DND-41 (cell line): Measurements from ENCODE around the gene IFRD2.

ENCODE experiments used
- ATAC-seq: fragments of 200-7000 bp; cut with Tn5 transposase; 3 replicates; pipeline ENCODE4 v1.9.1; 2021; ENCODE audit warnings: low read depth; ENCODE audit not compliant: insufficient read depth
- DNase-seq: peaks from one replicate; pipeline ENCODE4 v3.0.0-alpha.2; 2020
- H2AFZ ChIP-seq: 2 replicates; pipeline ENCODE4 v1.6.0; 2012; ENCODE audit warnings: low read depth, low read length
- H3K27ac ChIP-seq: 2 replicates; pipeline ENCODE4 v1.5.1; 2012; ENCODE audit warnings: low read length, inconsistent platforms
- H3K27me3 ChIP-seq: fragments of 200-600 bp; sonication (generic); 2 replicates; pipeline ENCODE4 v1.6.0; 2012; ENCODE audit warnings: low read length, mild to moderate bottlenecking, inconsistent platforms; ENCODE audit not compliant: insufficient read depth, poor library complexity
- H3K36me3 ChIP-seq: 2 replicates; pipeline ENCODE4 v1.5.1; 2012; ENCODE audit warnings: low read length, inconsistent platforms; ENCODE audit not compliant: insufficient read depth
- H3K4me1 ChIP-seq: 2 replicates; pipeline ENCODE4 v1.5.1; 2012; ENCODE audit warnings: mild to moderate bottlenecking, low read length; ENCODE audit not compliant: insufficient read depth
- H3K4me2 ChIP-seq: 2 replicates; pipeline ENCODE4 v1.6.0; 2012; ENCODE audit warnings: mild to moderate bottlenecking, moderate library complexity, low read length, inconsistent platforms; ENCODE audit not compliant: insufficient read depth
- H3K4me3 ChIP-seq, 2 experiments: fragments of 200-600 bp in 1 of 2; shearing (Covaris generic) in 1 of 2; 2 replicates each; pipeline ENCODE4 v1.5.1; 2012 to 2016; ENCODE audit warnings: inconsistent platforms in 2 of 2, low read length in 2 of 2, mild to moderate bottlenecking in 2 of 2, low read depth in 1 of 2, moderate library complexity in 1 of 2
- H3K79me2 ChIP-seq: 2 replicates; pipeline ENCODE4 v1.6.0; 2012; ENCODE audit warnings: low read length, inconsistent platforms; ENCODE audit not compliant: insufficient read depth
- H3K9ac ChIP-seq: 2 replicates; pipeline ENCODE4 v1.6.0; 2012; ENCODE audit warnings: low read depth, mild to moderate bottlenecking, inconsistent platforms, low read length, moderate library complexity
- H3K9me3 ChIP-seq: 2 replicates; pipeline ENCODE4 v1.5.1; 2012; ENCODE audit warnings: low read length, moderate library complexity, mild to moderate bottlenecking, inconsistent platforms; ENCODE audit not compliant: insufficient read depth, severe bottlenecking
- H4K20me1 ChIP-seq: 2 replicates; pipeline ENCODE4 v1.6.0; 2012; ENCODE audit warnings: low read length; ENCODE audit not compliant: insufficient read depth
- EZH2 ChIP-seq: IDR thresholded peaks from 3 replicates; pipeline ENCODE4 v1.6.1; 2012; ENCODE audit warnings: borderline replicate concordance, low read depth, mild to moderate bottlenecking, moderate library complexity, low read length, inconsistent platforms; ENCODE audit not compliant: severe bottlenecking
- TF ChIP-seq, protein P1 (sequence below): IDR thresholded peaks from 2 replicates; pipeline ENCODE4 v1.5.1; 2012; ENCODE audit warnings: borderline replicate concordance, low read length, moderate library complexity, mild to moderate bottlenecking; ENCODE audit not compliant: poor library complexity, severe bottlenecking; ENCODE audit errors: extremely low read depth

IFRD2 gene

DNA sequence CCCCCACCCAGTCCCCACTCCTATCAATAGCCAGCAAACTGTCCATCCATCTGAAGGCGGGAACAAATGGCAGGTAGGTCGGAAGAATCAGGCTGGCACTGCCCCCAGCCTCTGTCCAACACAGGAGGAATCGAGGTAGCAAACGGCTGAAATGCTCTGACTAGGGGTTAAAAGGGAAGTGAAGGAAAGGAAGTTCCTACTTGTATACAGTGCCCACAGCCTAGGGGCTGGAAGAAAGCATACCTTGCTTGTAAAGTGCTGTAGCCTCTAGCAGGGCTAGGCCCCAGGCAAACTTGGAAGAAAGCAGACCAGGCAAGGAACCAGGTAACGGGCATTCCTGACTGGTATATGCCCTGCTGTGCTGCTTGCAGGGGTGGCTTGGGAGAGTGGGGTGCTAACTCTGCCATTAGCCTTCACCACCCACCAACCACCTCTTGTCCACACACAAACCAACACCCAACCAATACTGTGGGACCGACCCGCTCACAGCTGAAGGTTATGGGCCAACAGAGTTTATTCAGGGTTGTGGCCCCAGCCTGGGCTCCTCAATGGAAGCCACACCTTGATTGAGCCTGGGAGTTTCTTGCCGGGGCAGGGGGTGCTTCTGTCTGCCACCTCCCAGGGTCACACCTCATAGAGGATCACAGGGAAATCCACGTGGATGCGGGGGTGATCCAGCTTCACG lies 33.4 kb upstream of the IFRD2 start:
- DNase-seq (no peak), ATAC-seq (no peak)
- H4K20me1 ChIP-seq: peaks cover 17% of the 10 kb centered on the region; the same call in 1 of the 2 replicates
- H3K36me3 ChIP-seq: peaks cover 40% of the 10 kb centered on the region
- peak overlapping the region; percentile 23 for H3K4me2 ChIP-seq
- no peak overlapping the region for H3K4me3 ChIP-seq
- peaks cover 58% of the 10 kb centered on the region for H3K4me1 ChIP-seq
- TF ChIP-seq EZH2: no peak
- TF ChIP-seq, protein P1, sequence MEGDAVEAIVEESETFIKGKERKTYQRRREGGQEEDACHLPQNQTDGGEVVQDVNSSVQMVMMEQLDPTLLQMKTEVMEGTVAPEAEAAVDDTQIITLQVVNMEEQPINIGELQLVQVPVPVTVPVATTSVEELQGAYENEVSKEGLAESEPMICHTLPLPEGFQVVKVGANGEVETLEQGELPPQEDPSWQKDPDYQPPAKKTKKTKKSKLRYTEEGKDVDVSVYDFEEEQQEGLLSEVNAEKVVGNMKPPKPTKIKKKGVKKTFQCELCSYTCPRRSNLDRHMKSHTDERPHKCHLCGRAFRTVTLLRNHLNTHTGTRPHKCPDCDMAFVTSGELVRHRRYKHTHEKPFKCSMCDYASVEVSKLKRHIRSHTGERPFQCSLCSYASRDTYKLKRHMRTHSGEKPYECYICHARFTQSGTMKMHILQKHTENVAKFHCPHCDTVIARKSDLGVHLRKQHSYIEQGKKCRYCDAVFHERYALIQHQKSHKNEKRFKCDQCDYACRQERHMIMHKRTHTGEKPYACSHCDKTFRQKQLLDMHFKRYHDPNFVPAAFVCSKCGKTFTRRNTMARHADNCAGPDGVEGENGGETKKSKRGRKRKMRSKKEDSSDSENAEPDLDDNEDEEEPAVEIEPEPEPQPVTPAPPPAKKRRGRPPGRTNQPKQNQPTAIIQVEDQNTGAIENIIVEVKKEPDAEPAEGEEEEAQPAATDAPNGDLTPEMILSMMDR: no peak
- peaks cover 30% of the 10 kb centered on the region for H3K79me2 ChIP-seq
- H3K27ac ChIP-seq: no peak overlapping the region
- H3K9ac ChIP-seq: peak overlapping the region; percentile 21
- no peaks in the 10 kb centered on the region for H3K9me3 ChIP-seq
- H2AFZ ChIP-seq: no peak overlapping the region
- H3K27me3 ChIP-seq: no peaks in the 10 kb centered on the region

DNA sequence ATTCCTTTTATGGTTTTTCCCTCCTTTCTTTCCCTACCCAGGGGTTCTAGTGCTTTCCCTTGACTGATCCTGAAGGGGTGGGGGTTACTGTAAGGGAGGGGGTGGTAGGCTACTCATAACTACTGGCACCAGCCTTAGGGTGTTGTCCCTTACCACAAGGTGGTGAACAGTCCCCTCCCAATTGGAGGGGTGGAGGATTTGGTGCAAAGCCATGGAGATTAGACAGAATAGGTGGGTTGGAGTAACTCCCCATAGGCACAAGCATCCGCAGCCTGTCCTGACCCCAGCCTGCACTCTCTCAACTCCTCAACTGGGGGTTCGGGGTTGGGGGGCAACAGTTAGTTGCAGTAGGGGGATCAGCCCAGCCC lies 32.9 kb upstream of the IFRD2 start:
- no peak overlapping the region for H3K4me2 ChIP-seq
- H3K4me3 ChIP-seq: no peak overlapping the region
- H2AFZ ChIP-seq: no peak overlapping the region
- peaks cover 37% of the 10 kb centered on the region for H3K36me3 ChIP-seq
- no peak for TF ChIP-seq EZH2
- TF ChIP-seq, protein P1: no peak
- H3K4me1 ChIP-seq: peaks cover 58% of the 10 kb centered on the region
- ATAC-seq: no peak
- DNase-seq: no peak
- no peak overlapping the region for H3K9ac ChIP-seq
- no peaks in the 10 kb centered on the region for H3K27me3 ChIP-seq
- H3K9me3 ChIP-seq: no peaks in the 10 kb centered on the region
- peaks cover 15% of the 10 kb centered on the region; the same call in 1 of the 2 replicates for H4K20me1 ChIP-seq
- H3K27ac ChIP-seq: no peak overlapping the region
- H3K79me2 ChIP-seq: peaks cover 31% of the 10 kb centered on the region

DNA sequence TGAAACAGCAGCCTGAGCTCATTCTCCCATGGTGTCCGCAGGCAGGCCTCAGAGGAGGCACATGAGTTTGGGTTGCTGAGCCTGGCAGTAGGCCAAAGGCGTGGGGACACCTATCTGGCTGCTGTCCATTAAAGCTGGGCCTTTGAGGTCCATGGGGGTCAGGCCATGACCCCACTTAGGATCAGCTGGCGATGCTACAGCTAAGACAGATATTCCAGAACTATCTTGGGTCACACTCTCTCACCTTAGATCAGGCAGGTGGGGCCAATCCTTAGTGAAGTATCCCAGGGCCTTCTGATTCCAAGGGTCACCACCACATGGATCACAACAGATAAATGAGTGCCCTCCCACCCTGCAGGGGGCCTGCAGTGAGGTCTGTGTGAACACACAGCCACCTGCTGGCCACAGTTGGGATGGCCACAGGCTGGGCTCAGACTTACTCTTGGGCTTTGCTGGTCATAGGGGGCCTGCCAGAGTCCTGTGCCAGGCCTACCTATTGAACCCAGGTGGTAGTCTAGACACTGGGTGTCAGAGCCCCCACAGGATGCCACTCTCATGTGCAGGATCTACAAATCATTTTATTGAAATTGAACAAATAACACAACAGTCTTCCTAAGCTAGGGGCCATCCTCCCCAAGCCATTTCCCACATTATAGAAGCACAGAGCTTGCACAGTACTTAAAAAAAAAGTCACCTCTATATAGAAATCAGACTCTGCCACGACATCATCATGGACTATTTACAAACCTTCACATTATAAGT lies 32.3 kb upstream of the IFRD2 start:
- DNase-seq: peak; percentile 71

More for the DNA sequence above, 32.3 kb upstream of the IFRD2 start:
- Histone ChIP-seq H2AFZ (no peak overlapping the region), H3K4me2 (0 out of 2 replicates have a peak overlapping the region, but pooled peaks have one; percentile 1), H3K4me3 (no peak overlapping the region), H3K9ac (0 out of 2 replicates have a peak overlapping the region, but pooled peaks have one; percentile 2), H3K4me1 (peaks cover 58% of the 10 kb centered on the region), H4K20me1 (peaks cover 18% of the 10 kb centered on the region; the same call in 1 of the 2 replicates), H3K36me3 (peaks cover 37% of the 10 kb centered on the region), H3K79me2 (peaks cover 36% of the 10 kb centered on the region), H3K27ac (no peak overlapping the region; the same call in 1 of the 2 replicates), H3K27me3 (no peaks in the 10 kb centered on the region), H3K9me3 (no peaks in the 10 kb centered on the region)
- TF ChIP-seq, protein P1: peak; percentile 92
- no peak for TF ChIP-seq EZH2
- ATAC-seq: peak; percentile 34
